Measurements from ENCODE around the gene SPG7.
A peak's percentile ranks its signal among the peaks of the same experiment; 100 is the strongest.
"Not testable (repeated sequence)": the region's sequence is repeated elsewhere in the genome, so short reads cannot be mapped to it uniquely, and the experiment has no call there.

SPG7 gene

GRCh38 chr16:89582614-89583196, 74.5 kb downstream of the SPG7 start:
- DNase-seq, result no peak

- DNase-seq, result no peak
These were observed 75.1 kb downstream of the SPG7 start for GRCh38 chr16:89583197-89583894.

GRCh38 chr16:89583895-89584644, 75.9 kb downstream of the SPG7 start:
- DNase-seq, result no peak

- no peak for DNase-seq
These were observed 76.8 kb downstream of the SPG7 start for GRCh38 chr16:89584768-89585549.

- no peak for DNase-seq
These were observed 78.0 kb downstream of the SPG7 start for GRCh38 chr16:89586218-89586617.

- DNase-seq, result no peak
These were observed 78.7 kb downstream of the SPG7 start for GRCh38 chr16:89586853-89587252.

- DNase-seq, result not testable (repeated sequence)
These were observed 79.5 kb downstream of the SPG7 start for GRCh38 chr16:89587676-89588075.

- DNase-seq, result no peak
These were observed 80.4 kb downstream of the SPG7 start for GRCh38 chr16:89588413-89589109.

- no peak for DNase-seq
These were observed 81.2 kb downstream of the SPG7 start for GRCh38 chr16:89589241-89589926.

GRCh38 chr16:89593841-89594240, 85.6 kb downstream of the SPG7 start:
- no peak for DNase-seq

GRCh38 chr16:89595330-89596060, 87.3 kb downstream of the SPG7 start:
- no peak for DNase-seq

GRCh38 chr16:89596061-89596689, 88.0 kb downstream of the SPG7 start:
- no peak for DNase-seq

- DNase-seq, result no peak
These were observed 88.9 kb downstream of the SPG7 start for GRCh38 chr16:89596957-89597649.

GRCh38 chr16:89598199-89598598, 90.0 kb downstream of the SPG7 start:
- no peak for DNase-seq

- DNase-seq, result peak; percentile 18
These were observed 91.3 kb downstream of the SPG7 start for GRCh38 chr16:89599451-89599858.

- no peak for DNase-seq
These were observed 91.7 kb downstream of the SPG7 start for GRCh38 chr16:89599902-89600301.

GRCh38 chr16:89600427-89600826, 92.2 kb downstream of the SPG7 start:
- no peak for DNase-seq

GRCh38 chr16:89600956-89601355, 92.8 kb downstream of the SPG7 start:
- DNase-seq, result no peak

GRCh38 chr16:89601906-89602272, 93.7 kb downstream of the SPG7 start:
- DNase-seq, result no peak

GRCh38 chr16:89602273-89602951, 94.2 kb downstream of the SPG7 start:
- peak; percentile 26 for DNase-seq
